Right renal pelvis (tissue), 4 donors: ENCODE results near the gene CCDC9. TPM values are rescaled to one million over a fixed set of nuclear protein-coding genes. Genes with fewer than 3 reads are reported as not detected.

Experiments
- polyA plus RNA-seq, 4 donors: library from polyadenylated mRNA; unstranded; fragments of 120-200 nt; gene quantifications; one replicate each; pipeline ENCODE4 v1.2.1, GENCODE V29; 2013; ENCODE audit not compliant: insufficient read length in 4 of 4

The CCDC9 gene
- polyA plus RNA-seq, 4 donors: 19.6 to 29.4 (median 22.0) TPM

Other genes with a start within 250 kb of the CCDC9 start
- gene NPAS1, start 236.7 kb upstream of the CCDC9 start, polyA plus RNA-seq: 1 to 10 TPM; 1.3 to 3.1 (median 1.4) TPM
- gene TMEM160, start 207.9 kb upstream of the CCDC9 start, polyA plus RNA-seq: 10 to 100 TPM in 2 of 4 donors, 1 to 10 TPM in 2; 6.2 to 18.5 (median 9.0) TPM
- gene ZC3H4, start 142.7 kb upstream of the CCDC9 start, polyA plus RNA-seq: 10 to 100 TPM; 33.8 to 35.2 (median 34.6) TPM
- 100 to 1,000 TPM; 116 to 132 (median 122) TPM for gene SAE1, start 125.7 kb upstream of the CCDC9 start, polyA plus RNA-seq
- 1 to 10 TPM; 1.1 to 2.9 (median 1.6) TPM for gene BBC3, start 25.3 kb upstream of the CCDC9 start, polyA plus RNA-seq
- 10 to 100 TPM in 1 of 4 donors, 1 to 10 TPM in 3; 6.5 to 11.7 (median 7.6) TPM for gene INAFM1, start 18.4 kb downstream of the CCDC9 start, polyA plus RNA-seq
- 1 to 10 TPM; 4.6 to 6.9 (median 5.2) TPM for gene C5AR1, start 53.3 kb downstream of the CCDC9 start, polyA plus RNA-seq
- under 1 TPM; 0.23 to 0.45 (median 0.29) TPM for gene C5AR2, start 75.7 kb downstream of the CCDC9 start, polyA plus RNA-seq
- gene DHX34, start 92.8 kb downstream of the CCDC9 start, polyA plus RNA-seq: 10 to 100 TPM; 11.6 to 17.5 (median 12.4) TPM
- gene MEIS3, start 163.0 kb downstream of the CCDC9 start, polyA plus RNA-seq: 10 to 100 TPM; 18.6 to 28.0 (median 20.1) TPM
- gene SLC8A2, start 215.4 kb downstream of the CCDC9 start, polyA plus RNA-seq: under 1 TPM in 3 of 4 donors, not detected in 1; 0.06 to 0.25 (median 0.20) TPM
- 10 to 100 TPM; 10.9 to 12.8 (median 11.6) TPM for gene KPTN, start 227.7 kb downstream of the CCDC9 start, polyA plus RNA-seq